Measurements from ENCODE around the gene MAPK11. TPM values are rescaled to one million over a fixed set of nuclear protein-coding genes. Genes with fewer than 3 reads are reported as not detected.
A peak's percentile ranks its signal among the peaks of the same experiment; 100 is the strongest.

Gene MAPK11
- total RNA-seq, 2 donors from 2014 or later: 0.33 to 0.40 TPM

DNA sequence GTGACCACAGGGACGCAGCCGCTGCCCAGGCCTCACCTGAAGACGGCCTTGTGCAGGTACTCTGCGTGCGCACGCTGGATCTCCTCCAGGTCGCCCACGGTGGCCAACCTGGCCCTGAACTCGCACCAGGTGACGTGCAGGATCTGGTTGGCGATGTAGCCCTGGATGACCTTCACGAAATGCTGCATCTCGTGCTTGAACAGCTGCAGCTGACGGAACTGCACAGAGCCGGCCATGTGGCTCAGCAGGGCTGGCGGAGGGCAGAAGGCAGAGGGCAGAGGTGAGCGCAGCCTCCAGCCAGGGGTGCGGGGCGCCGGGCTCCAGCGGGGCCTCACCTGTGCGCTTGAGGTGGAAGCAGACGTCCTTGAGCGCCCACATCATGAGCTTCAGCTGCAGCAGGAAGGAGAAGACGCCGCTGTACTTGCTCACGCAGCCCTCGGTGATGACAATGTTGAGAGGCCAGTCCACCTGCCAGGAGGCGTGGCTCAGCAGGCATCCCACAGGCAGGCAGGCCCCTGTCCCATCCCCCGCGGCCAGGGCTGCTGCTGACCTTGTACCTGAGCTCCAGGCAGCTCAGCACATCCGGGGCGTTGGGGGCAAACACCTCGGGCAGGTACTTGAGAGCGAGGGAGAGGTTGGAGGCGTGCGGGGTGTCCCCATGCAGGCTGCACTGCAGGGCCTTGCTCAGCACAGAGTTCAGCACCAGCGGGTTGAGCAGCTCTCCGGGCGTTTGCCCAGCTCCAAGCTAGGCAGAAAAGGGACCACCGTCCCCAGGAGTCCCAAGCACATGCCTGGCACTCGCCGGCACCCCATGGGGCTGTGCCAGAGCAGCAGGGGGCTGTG lies 51.8 kb downstream of the MAPK11 start:
- WGBS, 2 experiments (ENCODE audit: insufficient coverage in 1 of 2, insufficient read length in 1 of 2): 91 to 95% methylated on average over 31 to 43 of the region's 43 CpGs
- no peaks in the 10 kb centered on the region for H3K9me3 ChIP-seq (ENCODE audit: control insufficient read depth, low read length)
- H3K36me3 ChIP-seq (ENCODE audit: control insufficient read depth, insufficient read depth, low read length): peaks cover 62% of the 10 kb centered on the region
- Mint-ChIP-seq H3K4me1 (no peaks in the 10 kb centered on the region), H3K27ac (no peak overlapping the region), H3K36me3 (ENCODE audit: low read depth) (peaks cover 73% of the 10 kb centered on the region), H3K27me3 (ENCODE audit: insufficient read depth) (no peaks in the 10 kb centered on the region), H3K9me3 (no peaks in the 10 kb centered on the region), H3K4me3 (no peak overlapping the region)
- DNase-seq: peak; percentile 59
- H3K4me1 ChIP-seq (ENCODE audit: control insufficient read depth, insufficient read depth, low read length): no peaks in the 10 kb centered on the region
- H3K4me3 ChIP-seq (ENCODE audit: low read length): no peak overlapping the region
- TF ChIP-seq, protein P1, sequence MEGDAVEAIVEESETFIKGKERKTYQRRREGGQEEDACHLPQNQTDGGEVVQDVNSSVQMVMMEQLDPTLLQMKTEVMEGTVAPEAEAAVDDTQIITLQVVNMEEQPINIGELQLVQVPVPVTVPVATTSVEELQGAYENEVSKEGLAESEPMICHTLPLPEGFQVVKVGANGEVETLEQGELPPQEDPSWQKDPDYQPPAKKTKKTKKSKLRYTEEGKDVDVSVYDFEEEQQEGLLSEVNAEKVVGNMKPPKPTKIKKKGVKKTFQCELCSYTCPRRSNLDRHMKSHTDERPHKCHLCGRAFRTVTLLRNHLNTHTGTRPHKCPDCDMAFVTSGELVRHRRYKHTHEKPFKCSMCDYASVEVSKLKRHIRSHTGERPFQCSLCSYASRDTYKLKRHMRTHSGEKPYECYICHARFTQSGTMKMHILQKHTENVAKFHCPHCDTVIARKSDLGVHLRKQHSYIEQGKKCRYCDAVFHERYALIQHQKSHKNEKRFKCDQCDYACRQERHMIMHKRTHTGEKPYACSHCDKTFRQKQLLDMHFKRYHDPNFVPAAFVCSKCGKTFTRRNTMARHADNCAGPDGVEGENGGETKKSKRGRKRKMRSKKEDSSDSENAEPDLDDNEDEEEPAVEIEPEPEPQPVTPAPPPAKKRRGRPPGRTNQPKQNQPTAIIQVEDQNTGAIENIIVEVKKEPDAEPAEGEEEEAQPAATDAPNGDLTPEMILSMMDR (conservative IDR thresholded peaks at IDR 0.05): no peak
- no peak overlapping the region for H3K9ac ChIP-seq (ENCODE audit: extremely low read depth, low read length, poor library complexity, severe bottlenecking)
- no peaks in the 10 kb centered on the region for H3K27me3 ChIP-seq (ENCODE audit: control insufficient read depth, insufficient read depth, low read length, poor library complexity, severe bottlenecking)
- no peak overlapping the region for H3K27ac ChIP-seq (ENCODE audit: low read depth, low read length)

DNA sequence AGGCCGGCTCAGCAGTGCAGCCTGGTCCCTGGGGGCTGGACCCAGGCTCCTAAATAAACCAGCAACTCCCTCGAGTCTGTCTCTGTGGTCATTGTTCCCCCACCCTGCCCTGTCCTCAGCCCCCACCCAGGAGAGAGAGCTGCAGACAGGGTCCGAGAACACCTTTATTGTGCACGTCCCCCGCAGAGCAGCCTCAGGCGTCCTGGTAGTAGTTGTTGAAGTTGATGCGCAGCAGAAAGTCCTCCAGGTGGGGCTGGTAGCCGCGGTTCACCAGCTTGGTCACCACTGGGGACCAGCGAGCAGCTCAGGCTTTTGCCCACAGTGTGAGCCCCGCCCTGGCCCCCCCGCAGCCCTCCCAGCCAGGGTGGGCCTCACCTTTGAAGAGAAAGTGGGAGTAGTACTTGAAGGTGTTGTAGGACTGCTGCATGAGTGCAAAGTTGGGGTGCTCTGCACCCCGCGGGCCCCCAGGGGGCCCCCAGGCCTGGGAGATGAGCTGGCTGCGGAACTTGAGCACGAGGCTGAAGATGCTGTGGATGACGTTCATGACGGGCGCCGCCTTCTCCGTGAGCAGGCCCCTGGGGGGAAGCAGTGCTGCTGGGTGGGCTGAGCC lies 52.5 kb downstream of the MAPK11 start:
- WGBS, 2 experiments (ENCODE audit: insufficient coverage in 1 of 2, insufficient read length in 1 of 2): 92 to 93% methylated on average over 15 to 21 of the region's 21 CpGs
- H3K4me3 Mint-ChIP-seq: no peak overlapping the region
- Histone ChIP-seq H3K9ac (ENCODE audit: extremely low read depth, low read length, poor library complexity, severe bottlenecking) (no peak overlapping the region), H3K4me3 (ENCODE audit: low read length) (no peak overlapping the region), H3K9me3 (ENCODE audit: control insufficient read depth, low read length) (peaks cover 3% of the 10 kb centered on the region), H3K27me3 (ENCODE audit: control insufficient read depth, insufficient read depth, low read length, poor library complexity, severe bottlenecking) (no peaks in the 10 kb centered on the region), H3K27ac (ENCODE audit: low read depth, low read length) (no peak overlapping the region), H3K36me3 (ENCODE audit: control insufficient read depth, insufficient read depth, low read length) (peaks cover 64% of the 10 kb centered on the region), H3K4me1 (ENCODE audit: control insufficient read depth, insufficient read depth, low read length) (no peaks in the 10 kb centered on the region)
- no peaks in the 10 kb centered on the region for H3K27me3 Mint-ChIP-seq (ENCODE audit: insufficient read depth)
- DNase-seq: peak; percentile 48
- TF ChIP-seq, protein P1 (conservative IDR thresholded peaks at IDR 0.05): no peak
- no peaks in the 10 kb centered on the region for H3K4me1 Mint-ChIP-seq
- peaks cover 74% of the 10 kb centered on the region for H3K36me3 Mint-ChIP-seq (ENCODE audit: low read depth)
- H3K27ac Mint-ChIP-seq: no peak overlapping the region
- H3K9me3 Mint-ChIP-seq: no peaks in the 10 kb centered on the region

DNA sequence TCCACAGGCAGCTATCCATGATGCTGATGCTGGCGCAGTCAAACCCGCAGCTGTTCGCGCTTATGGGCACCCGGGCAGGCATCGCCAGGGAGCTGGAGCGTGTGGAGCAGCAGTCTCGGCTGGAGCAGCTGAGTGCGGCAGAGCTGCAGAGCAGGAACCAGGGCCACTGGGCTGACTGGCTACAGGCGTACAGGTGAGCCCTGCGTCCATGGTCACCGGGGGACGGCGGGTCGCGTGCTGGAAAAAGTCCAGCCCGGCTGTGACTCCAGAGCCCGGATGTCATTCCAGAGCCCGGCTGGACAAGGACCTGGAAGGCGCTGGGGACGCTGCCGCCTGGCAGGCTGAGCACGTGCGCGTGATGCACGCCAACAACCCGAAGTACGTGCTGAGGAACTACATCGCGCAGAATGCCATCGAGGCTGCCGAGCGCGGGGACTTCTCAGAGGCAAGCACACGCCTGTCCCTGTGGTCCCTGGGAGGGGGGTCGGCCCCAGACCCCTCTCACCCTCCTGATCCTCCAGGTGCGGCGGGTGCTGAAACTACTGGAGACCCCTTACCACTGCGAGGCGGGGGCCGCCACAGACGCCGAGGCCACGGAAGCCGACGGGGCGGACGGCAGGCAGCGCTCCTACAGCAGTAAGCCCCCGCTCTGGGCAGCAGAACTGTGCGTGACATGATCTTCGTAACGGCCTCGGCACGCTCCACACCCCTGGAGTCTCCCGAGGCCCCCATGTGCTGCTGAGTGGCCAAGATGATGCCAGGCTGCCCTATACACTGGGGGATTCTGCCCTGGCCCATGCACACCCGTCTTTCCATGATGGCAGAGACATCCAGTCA lies 53.3 kb downstream of the MAPK11 start:
- no peak overlapping the region for H3K4me3 Mint-ChIP-seq
- H3K27ac Mint-ChIP-seq: no peak overlapping the region
- Histone ChIP-seq H3K36me3 (ENCODE audit: control insufficient read depth, insufficient read depth, low read length) (peaks cover 71% of the 10 kb centered on the region), H3K4me3 (ENCODE audit: low read length) (no peak overlapping the region), H3K27me3 (ENCODE audit: control insufficient read depth, insufficient read depth, low read length, poor library complexity, severe bottlenecking) (no peaks in the 10 kb centered on the region), H3K9me3 (ENCODE audit: control insufficient read depth, low read length) (peaks cover 7% of the 10 kb centered on the region), H3K27ac (ENCODE audit: low read depth, low read length) (no peak overlapping the region), H3K9ac (ENCODE audit: extremely low read depth, low read length, poor library complexity, severe bottlenecking) (no peak overlapping the region), H3K4me1 (ENCODE audit: control insufficient read depth, insufficient read depth, low read length) (no peaks in the 10 kb centered on the region)
- no peak for DNase-seq
- WGBS, 2 experiments (ENCODE audit: insufficient coverage in 1 of 2, insufficient read length in 1 of 2): 96 to 97% methylated on average over 38 to 57 of the region's 57 CpGs
- peaks cover 74% of the 10 kb centered on the region for H3K36me3 Mint-ChIP-seq (ENCODE audit: low read depth)
- no peaks in the 10 kb centered on the region for H3K27me3 Mint-ChIP-seq (ENCODE audit: insufficient read depth)
- TF ChIP-seq, protein P1 (conservative IDR thresholded peaks at IDR 0.05): no peak
- H3K9me3 Mint-ChIP-seq: no peaks in the 10 kb centered on the region
- H3K4me1 Mint-ChIP-seq: no peaks in the 10 kb centered on the region
